WTC11 (cell line): ENCODE measurements around the gene ABCA13. TPM values are rescaled to one million over a fixed set of nuclear protein-coding genes. Genes with fewer than 3 reads are reported as not detected.

Experiments used
- ATAC-seq: fragments of 200-7000 bp; cut with Tn5 transposase; 2 replicates; pipeline ENCODE4 v1.10.0; 2021; ENCODE audit warnings: mild to moderate bottlenecking, moderate library complexity
- CTCF ChIA-PET: fragments of 300-600 bp; sonication (Branson Sonifier 250); formaldehyde crosslinking; loops from one replicate; lab custom pipeline; 2021; ENCODE audit warnings: antibody characterized with exemption; lab: Charles Lee
- POLR2A ChIA-PET: fragments of 350-600 bp; sonication (Branson Sonifier 250); formaldehyde crosslinking; loops from one replicate; lab custom pipeline; 2021; ENCODE audit warnings: antibody characterized with exemption; lab: Charles Lee
- DNase-seq: peaks from one replicate; pipeline ENCODE4 v3.0.0; 2021; ENCODE audit warnings: low spot score
- H3K27ac Mint-ChIP-seq: 2 replicates; pipeline ENCODE4 v1.8.0; 2021; ENCODE audit warnings: mixed read lengths
- H3K27me3 Mint-ChIP-seq: 2 replicates; pipeline ENCODE4 v1.8.0; 2021; ENCODE audit warnings: low read depth, mild to moderate bottlenecking, moderate library complexity, mixed read lengths
- H3K36me3 Mint-ChIP-seq: 2 replicates; pipeline ENCODE4 v1.8.0; 2021; ENCODE audit warnings: mixed read lengths
- H3K4me1 Mint-ChIP-seq: 2 replicates; pipeline ENCODE4 v1.8.0; 2022; ENCODE audit warnings: mixed read lengths
- H3K4me3 Mint-ChIP-seq: 2 replicates; pipeline ENCODE4 v1.8.0; 2021; ENCODE audit warnings: mild to moderate bottlenecking, moderate library complexity, mixed read lengths
- H3K9me3 Mint-ChIP-seq: 2 replicates; pipeline ENCODE4 v1.8.0; 2021; ENCODE audit warnings: mixed read lengths
- CBFB ChIP-seq: sonication (generic); formaldehyde crosslinking; IDR thresholded peaks from 2 replicates; pipeline ENCODE4 v1.8.1; 2022; ENCODE audit warnings: mild to moderate bottlenecking, low read depth, missing genetic modification reagents
- CREB1 ChIP-seq: sonication (generic); formaldehyde crosslinking; IDR thresholded peaks from 2 replicates; pipeline ENCODE4 v1.8.0; 2023; ENCODE audit warnings: mild to moderate bottlenecking, missing genetic modification reagents
- ELF4 ChIP-seq: sonication (generic); formaldehyde crosslinking; IDR thresholded peaks from 2 replicates; pipeline ENCODE4 v1.8.1; 2022; ENCODE audit warnings: low read depth, mild to moderate bottlenecking, moderate library complexity, missing genetic modification reagents
- GABPB1 ChIP-seq: sonication (generic); formaldehyde crosslinking; IDR thresholded peaks from 2 replicates; pipeline ENCODE4 v1.8.1; 2023; ENCODE audit warnings: mild to moderate bottlenecking, missing genetic modification reagents
- GRHL2 ChIP-seq: fragments of 250-450 bp; sonication (Bioruptor Pico); IDR thresholded peaks from 2 replicates; pipeline ENCODE4 v1.8.0; 2022; ENCODE audit warnings: mild to moderate bottlenecking, moderate library complexity; ENCODE audit not compliant: insufficient replicate concordance, severe bottlenecking
- HMGA2 ChIP-seq: fragments of 250-450 bp; sonication (Bioruptor Pico); IDR thresholded peaks from 2 replicates; pipeline ENCODE4 v1.4.0; 2021; ENCODE audit warnings: mild to moderate bottlenecking, moderate library complexity
- MAX ChIP-seq: sonication (generic); formaldehyde crosslinking; IDR thresholded peaks from 2 replicates; pipeline ENCODE4 v1.8.0; 2022; ENCODE audit warnings: mild to moderate bottlenecking, missing genetic modification reagents
- MLX ChIP-seq: sonication (generic); formaldehyde crosslinking; IDR thresholded peaks from 2 replicates; pipeline ENCODE4 v1.8.1; 2023; ENCODE audit warnings: mild to moderate bottlenecking, missing genetic modification reagents, moderate library complexity
- NR1H2 ChIP-seq: sonication (generic); formaldehyde crosslinking; IDR thresholded peaks from 2 replicates; pipeline ENCODE4 v1.9.0; 2021; ENCODE audit warnings: mild to moderate bottlenecking, moderate library complexity, missing genetic modification reagents
- RELA ChIP-seq: sonication (generic); formaldehyde crosslinking; IDR thresholded peaks from 2 replicates; pipeline ENCODE4 v1.8.1; 2022; ENCODE audit warnings: missing genetic modification reagents, mild to moderate bottlenecking, borderline replicate concordance
- RORB ChIP-seq: fragments of 250-450 bp; sonication (Bioruptor Pico); IDR thresholded peaks from 2 replicates; pipeline ENCODE4 v1.9.0; 2021; ENCODE audit warnings: mild to moderate bottlenecking
- ZNF396 ChIP-seq: fragments of 250-450 bp; sonication (Bioruptor Pico); IDR thresholded peaks from 2 replicates; pipeline ENCODE4 v1.8.0; 2021; ENCODE audit warnings: mild to moderate bottlenecking, moderate library complexity, borderline replicate concordance
- ZNF423 ChIP-seq: fragments of 250-450 bp; sonication (Bioruptor Pico); IDR thresholded peaks from 2 replicates; pipeline ENCODE4 v2.1.2; 2022; ENCODE audit warnings: mild to moderate bottlenecking, moderate library complexity
- ZNF425 ChIP-seq: fragments of 250-450 bp; sonication (Bioruptor Pico); conservative IDR thresholded peaks from 2 replicates; pipeline ENCODE4 v1.9.0; 2021; ENCODE audit warnings: mild to moderate bottlenecking
- ZSCAN18 ChIP-seq: fragments of 250-450 bp; sonication (Bioruptor Pico); IDR thresholded peaks from 2 replicates; pipeline ENCODE4 v2.1.2; 2022; ENCODE audit warnings: mild to moderate bottlenecking, moderate library complexity
- total RNA-seq: library from RNA; stranded (reverse); gene quantifications from 3 replicates; pipeline ENCODE4 v1.2.3, GENCODE V29; 2021

Gene ABCA13
- total RNA-seq, 1 experiment from 2014 or later, result 0.04 TPM

- Mint-ChIP-seq H3K27ac (no peak overlapping the region), H3K9me3 (peaks cover 7% of the 10 kb centered on the region; the same call in 1 of the 2 replicates), H3K4me3 (no peak overlapping the region), H3K27me3 (no peaks in the 10 kb centered on the region), H3K4me1 (0 out of 2 replicates have a peak, but pooled peaks cover 3% of the 10 kb centered on the region), H3K36me3 (no peaks in the 10 kb centered on the region)
- ATAC-seq (no peak), DNase-seq (no peak)
- POLR2A ChIA-PET, result no interaction called here
- CTCF ChIA-PET, result no interaction called here
- no peak for TF ChIP-seq NR1H2 (CRISPR knock-in tag)
- no peak for TF ChIP-seq GABPB1 (CRISPR knock-in tag)
- no peak for TF ChIP-seq MAX (CRISPR knock-in tag)
These were observed 240.4 kb downstream of the ABCA13 start for GRCh38 chr7:48411619-48412018.

- no peak overlapping the region for H3K4me3 Mint-ChIP-seq
- H3K27ac Mint-ChIP-seq, result no peak overlapping the region
- H3K36me3 Mint-ChIP-seq, result no peaks in the 10 kb centered on the region
- ChIA-PET CTCF (no interaction called here), POLR2A (no interaction called here)
- ATAC-seq, result no peak
- no peak for TF ChIP-seq ZSCAN18
- TF ChIP-seq RORB (CRISPR knock-in tag), result no peak
- TF ChIP-seq CBFB (CRISPR knock-in tag), result no peak
- TF ChIP-seq RELA (CRISPR knock-in tag), result no peak
- no peak for TF ChIP-seq ZNF423 (CRISPR knock-in tag)
- no peak for TF ChIP-seq CREB1 (CRISPR knock-in tag)
- peak; percentile 97 for TF ChIP-seq HMGA2 (CRISPR knock-in tag)
- H3K9me3 Mint-ChIP-seq, result no peaks in the 10 kb centered on the region
- no peak for DNase-seq
- H3K27me3 Mint-ChIP-seq, result no peaks in the 10 kb centered on the region
- 0 out of 2 replicates have a peak, but pooled peaks cover 3% of the 10 kb centered on the region for H3K4me1 Mint-ChIP-seq
These were observed 242.9 kb downstream of the ABCA13 start for GRCh38 chr7:48414011-48414732.

GRCh38 chr7:48416327-48416908 lies 245.2 kb downstream of the ABCA13 start:
- DNase-seq (no peak), ATAC-seq (peak; percentile 36; the same call in 1 of the 2 replicates)
- Mint-ChIP-seq H3K27ac (no peak overlapping the region), H3K36me3 (no peaks in the 10 kb centered on the region), H3K27me3 (no peaks in the 10 kb centered on the region), H3K9me3 (no peaks in the 10 kb centered on the region), H3K4me1 (peaks cover 3% of the 10 kb centered on the region; the same call in 1 of the 2 replicates), H3K4me3 (no peak overlapping the region)
- POLR2A ChIA-PET, result no interaction called here
- no peak for TF ChIP-seq GRHL2 (CRISPR knock-in tag)
- no peak for TF ChIP-seq ELF4 (CRISPR knock-in tag)
- TF ChIP-seq MLX (CRISPR knock-in tag), result no peak
- CTCF ChIA-PET, result no interaction called here

GRCh38 chr7:48419401-48419800 lies 248.1 kb downstream of the ABCA13 start:
- peaks cover 4% of the 10 kb centered on the region; the same call in 1 of the 2 replicates for H3K4me1 Mint-ChIP-seq
- ATAC-seq (no peak), DNase-seq (no peak)
- no peak for TF ChIP-seq ZNF425 (CRISPR knock-in tag)
- no peak for TF ChIP-seq ZNF396 (CRISPR knock-in tag)
- H3K27me3 Mint-ChIP-seq, result no peaks in the 10 kb centered on the region
- H3K27ac Mint-ChIP-seq, result no peak overlapping the region
- no peak overlapping the region for H3K4me3 Mint-ChIP-seq
- H3K9me3 Mint-ChIP-seq, result no peaks in the 10 kb centered on the region
- ChIA-PET POLR2A (interaction anchor here (0.6 kb wide), 1 partner anchor 1112 kb away, joined by 3 read pairs; no protein-coding TSS in a partner anchor), CTCF (no interaction called here)
- H3K36me3 Mint-ChIP-seq, result no peaks in the 10 kb centered on the region
